Suprapubic skin (tissue), 4 donors: ENCODE measurements around the gene TP53AIP1. TPM values are rescaled to one million over a fixed set of nuclear protein-coding genes. Genes with fewer than 3 reads are reported as not detected.

Source experiments
- DNase-seq, 2 donors: peaks; one replicate each; pipeline ENCODE4 v3.0.0-alpha.2; 2019; ENCODE audit warnings: low spot score in 2 of 2
- H3K27ac ChIP-seq: fragments of 200-600 bp; sonication (generic); one replicate; pipeline ENCODE4 v1.5.1; 2019
- H3K27me3 ChIP-seq: fragments of 200-600 bp; sonication (generic); one replicate; pipeline ENCODE4 v1.5.1; 2019
- H3K36me3 ChIP-seq: fragments of 200-600 bp; sonication (generic); one replicate; pipeline ENCODE4 v1.5.1; 2019
- H3K4me1 ChIP-seq: fragments of 200-600 bp; sonication (generic); one replicate; pipeline ENCODE4 v1.5.1; 2019
- H3K4me3 ChIP-seq: fragments of 200-600 bp; sonication (generic); one replicate; pipeline ENCODE4 v1.5.1; 2019; ENCODE audit warnings: mild to moderate bottlenecking
- H3K9me3 ChIP-seq: fragments of 200-600 bp; sonication (generic); one replicate; pipeline ENCODE4 v1.5.1; 2019
- EP300 ChIP-seq: sonication (generic); formaldehyde crosslinking; IDR thresholded peaks from one replicate; pipeline ENCODE4 v1.6.1; 2017; ENCODE audit warnings: antibody characterized with exemption
- POLR2A ChIP-seq, 2 donors: fragments of 450-650 bp; IDR thresholded peaks; one replicate each; pipeline ENCODE4 v1.6.1; 2017; ENCODE audit warnings: antibody characterized with exemption in 2 of 2, mild to moderate bottlenecking in 2 of 2, moderate library complexity in 2 of 2
- POLR2AphosphoS5 ChIP-seq, 3 donors: sonication (generic); formaldehyde crosslinking; IDR thresholded peaks; one replicate each; pipeline ENCODE4 v1.6.1; 2017; ENCODE audit warnings: antibody characterized with exemption in 3 of 3
- whole genome bisulfite sequencing: methylation state at CpG from one replicate; pipeline ENCODE4 v1.1.5; 2018; 5-methylcytosine and 5-hydroxymethylcytosine counted together
- total RNA-seq, 4 donors: library from RNA; depleted of rRNA; stranded (reverse); fragments of >200 nt; gene quantifications; one replicate each; pipeline ENCODE4 v1.1.0, GENCODE V29; 2016
- TF ChIP-seq, protein P1 (sequence below), 2 donors: fragments of 200-600 bp in 1 of 2; fragments of 450-650 bp in 1 of 2; sonication (generic) in 1 of 2; IDR thresholded peaks; one replicate each; pipeline ENCODE4 v1.5.1; 2016 to 2019; ENCODE audit warnings: antibody characterized with exemption in 2 of 2, mild to moderate bottlenecking in 1 of 2, moderate library complexity in 1 of 2

Gene TP53AIP1
- total RNA-seq, 4 donors from 2014 or later: 19.2 to 32.9 (median 21.0) TPM

DNA sequence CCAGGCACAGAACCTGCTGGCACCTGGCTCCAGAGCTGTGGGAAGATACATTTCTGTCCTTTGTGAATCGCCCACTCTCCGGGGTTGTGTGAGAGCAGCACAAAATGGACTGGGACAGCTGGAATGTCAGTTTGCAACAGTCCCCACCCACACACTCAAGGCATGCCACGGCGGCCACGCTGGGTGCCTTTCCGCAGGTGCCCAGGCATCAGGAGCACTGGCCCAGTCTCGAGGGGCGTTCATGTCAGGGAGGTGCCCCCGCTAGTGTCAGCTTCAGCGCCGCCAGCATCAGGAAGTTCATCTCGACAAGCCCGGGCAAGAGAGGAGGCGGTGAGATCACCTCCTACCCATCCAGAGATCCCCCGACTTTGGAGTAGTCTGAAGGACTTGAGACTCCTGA, 2.1 kb downstream of the TP53AIP1 start:
- no peak for DNase-seq
- peak overlapping the region; percentile 89 for H3K27ac ChIP-seq
- peaks cover 8% of the 10 kb centered on the region for H3K27me3 ChIP-seq
- peak overlapping the region; percentile 42 for H3K4me3 ChIP-seq
- H3K9me3 ChIP-seq: no peaks in the 10 kb centered on the region
- peaks cover 56% of the 10 kb centered on the region for H3K4me1 ChIP-seq
- H3K36me3 ChIP-seq: no peaks in the 10 kb centered on the region
- TF ChIP-seq EP300 (no peak), POLR2AphosphoS5 (IDR thresholded peaks at IDR 0.05) (no peak), POLR2A (IDR thresholded peaks at IDR 0.05) (no peak)
- TF ChIP-seq, protein P1, sequence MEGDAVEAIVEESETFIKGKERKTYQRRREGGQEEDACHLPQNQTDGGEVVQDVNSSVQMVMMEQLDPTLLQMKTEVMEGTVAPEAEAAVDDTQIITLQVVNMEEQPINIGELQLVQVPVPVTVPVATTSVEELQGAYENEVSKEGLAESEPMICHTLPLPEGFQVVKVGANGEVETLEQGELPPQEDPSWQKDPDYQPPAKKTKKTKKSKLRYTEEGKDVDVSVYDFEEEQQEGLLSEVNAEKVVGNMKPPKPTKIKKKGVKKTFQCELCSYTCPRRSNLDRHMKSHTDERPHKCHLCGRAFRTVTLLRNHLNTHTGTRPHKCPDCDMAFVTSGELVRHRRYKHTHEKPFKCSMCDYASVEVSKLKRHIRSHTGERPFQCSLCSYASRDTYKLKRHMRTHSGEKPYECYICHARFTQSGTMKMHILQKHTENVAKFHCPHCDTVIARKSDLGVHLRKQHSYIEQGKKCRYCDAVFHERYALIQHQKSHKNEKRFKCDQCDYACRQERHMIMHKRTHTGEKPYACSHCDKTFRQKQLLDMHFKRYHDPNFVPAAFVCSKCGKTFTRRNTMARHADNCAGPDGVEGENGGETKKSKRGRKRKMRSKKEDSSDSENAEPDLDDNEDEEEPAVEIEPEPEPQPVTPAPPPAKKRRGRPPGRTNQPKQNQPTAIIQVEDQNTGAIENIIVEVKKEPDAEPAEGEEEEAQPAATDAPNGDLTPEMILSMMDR (IDR thresholded peaks at IDR 0.05): no peak
- 43% methylated on average over 6 of the region's 15 CpGs for WGBS

DNA sequence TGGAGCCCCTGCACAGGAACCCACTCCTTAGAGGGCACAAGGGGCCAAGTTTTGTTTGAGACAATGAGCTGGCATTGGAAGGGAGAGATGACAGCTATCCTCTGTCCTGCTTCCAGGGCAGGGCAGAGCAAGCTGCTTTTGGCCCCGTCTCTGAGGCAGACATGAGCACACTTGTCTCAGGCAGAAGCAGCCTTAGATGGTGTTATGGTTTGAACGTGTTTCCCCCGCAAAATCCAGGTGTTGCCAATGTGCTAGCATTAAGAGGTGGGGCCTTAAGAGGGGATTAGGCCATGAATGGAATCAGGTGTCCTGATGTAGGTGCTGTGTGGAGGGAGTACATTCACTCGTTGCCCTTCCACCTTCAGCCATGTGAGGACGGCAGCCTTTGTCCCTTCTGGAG, 2.5 kb downstream of the TP53AIP1 start:
- WGBS: 43% methylated on average over 5 of the region's 5 CpGs
- Histone ChIP-seq H3K9me3 (no peaks in the 10 kb centered on the region), H3K4me3 (peak overlapping the region; percentile 42), H3K36me3 (no peaks in the 10 kb centered on the region), H3K27ac (peak overlapping the region; percentile 89), H3K27me3 (peaks cover 8% of the 10 kb centered on the region), H3K4me1 (peaks cover 56% of the 10 kb centered on the region)
- DNase-seq: no peak
- TF ChIP-seq POLR2A (IDR thresholded peaks at IDR 0.05): no peak
- no peak for TF ChIP-seq POLR2AphosphoS5 (IDR thresholded peaks at IDR 0.05)
- TF ChIP-seq EP300: no peak

DNA sequence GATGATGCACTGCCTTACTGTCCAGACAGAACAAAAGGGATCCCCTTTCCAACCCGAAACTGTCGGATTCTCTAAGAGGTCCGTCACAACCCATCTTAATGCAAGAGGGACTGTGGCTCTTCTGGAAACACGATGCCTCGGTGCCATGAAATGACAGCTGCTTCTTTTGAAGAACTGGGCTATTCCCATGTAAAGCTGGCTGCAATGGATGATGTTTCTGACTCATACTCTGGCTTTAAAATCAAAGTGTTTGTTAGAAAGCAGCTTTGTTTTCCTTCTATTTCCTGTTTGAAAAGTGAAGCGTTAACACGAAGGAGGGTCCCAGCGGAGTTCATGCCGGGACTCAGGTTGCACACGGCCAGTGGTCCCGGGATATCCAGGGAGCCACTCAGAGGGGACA, 3.1 kb downstream of the TP53AIP1 start:
- Histone ChIP-seq H3K9me3 (no peaks in the 10 kb centered on the region), H3K36me3 (no peaks in the 10 kb centered on the region), H3K27ac (peak overlapping the region; percentile 89), H3K27me3 (peaks cover 8% of the 10 kb centered on the region), H3K4me1 (peaks cover 56% of the 10 kb centered on the region), H3K4me3 (peak overlapping the region; percentile 42)
- WGBS: 43% methylated on average over 11 of the region's 11 CpGs
- DNase-seq: no peak
- TF ChIP-seq, protein P1 (IDR thresholded peaks at IDR 0.05): no peak
- TF ChIP-seq POLR2AphosphoS5 (IDR thresholded peaks at IDR 0.05) (no peak), EP300 (no peak), POLR2A (IDR thresholded peaks at IDR 0.05) (no peak)

DNA sequence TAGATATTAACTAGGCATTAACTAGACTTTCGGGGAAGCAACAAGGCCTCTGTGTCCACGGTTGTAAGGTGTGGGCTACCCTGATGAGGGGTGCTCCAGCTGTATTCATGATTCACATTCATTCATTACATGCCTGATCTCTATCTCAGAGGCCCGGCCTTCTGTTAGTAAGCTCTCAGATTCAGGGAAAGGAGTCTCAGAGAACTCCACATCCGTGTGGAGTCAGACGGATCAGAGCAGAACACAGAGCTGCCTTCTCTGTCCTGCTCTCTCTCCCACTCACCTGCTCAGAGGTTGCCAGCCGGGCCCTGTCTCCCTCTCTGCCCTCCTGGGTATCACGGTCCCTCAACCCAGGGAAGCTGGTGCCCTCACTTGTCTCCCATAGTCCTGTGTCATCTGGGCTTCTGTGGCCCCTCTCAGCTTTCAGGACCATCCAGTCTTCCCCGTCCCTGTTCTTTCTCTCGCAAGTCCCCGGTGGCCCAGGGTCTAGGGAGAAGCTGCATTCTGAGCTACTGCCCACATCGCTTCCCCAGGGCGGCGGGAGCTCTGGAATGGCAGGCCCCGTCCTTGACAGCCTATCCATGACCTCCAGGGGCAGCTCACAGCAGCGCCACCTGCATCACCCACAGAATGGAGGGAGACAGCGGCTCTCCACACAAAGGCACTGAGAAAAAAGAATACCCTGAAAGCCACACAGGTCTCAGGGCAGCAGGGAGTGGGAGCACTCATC, 4.3 kb downstream of the TP53AIP1 start:
- Histone ChIP-seq H3K4me3 (no peak overlapping the region), H3K36me3 (no peaks in the 10 kb centered on the region), H3K27me3 (peaks cover 8% of the 10 kb centered on the region), H3K27ac (no peak overlapping the region), H3K4me1 (peaks cover 55% of the 10 kb centered on the region), H3K9me3 (no peaks in the 10 kb centered on the region)
- WGBS: 82% methylated on average over 16 of the region's 16 CpGs
- TF ChIP-seq POLR2AphosphoS5 (IDR thresholded peaks at IDR 0.05) (no peak), EP300 (no peak), POLR2A (IDR thresholded peaks at IDR 0.05) (no peak)
- TF ChIP-seq, protein P1 (IDR thresholded peaks at IDR 0.05): no peak
- DNase-seq: no peak

DNA sequence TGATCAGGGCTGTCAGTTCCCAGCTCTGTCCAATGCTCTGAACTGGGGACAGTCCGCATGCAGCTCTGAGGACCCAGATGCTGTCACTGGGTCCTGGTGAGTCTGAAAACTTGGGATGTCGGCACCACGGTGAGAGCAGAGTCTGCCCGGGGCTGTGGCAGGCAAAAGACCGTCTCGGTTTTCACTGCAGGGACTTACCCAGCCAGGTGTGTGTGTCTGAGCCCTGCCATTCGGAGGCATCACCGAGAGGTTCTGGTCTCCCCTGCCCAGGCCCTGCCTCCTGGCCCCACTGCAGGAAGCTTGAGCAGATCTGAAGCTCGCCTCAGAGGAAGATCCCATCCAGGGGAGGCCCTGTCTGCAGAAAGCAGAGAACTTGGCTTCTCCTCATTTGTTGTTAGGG, 5.2 kb downstream of the TP53AIP1 start:
- no peak overlapping the region for H3K27ac ChIP-seq
- H3K9me3 ChIP-seq: no peaks in the 10 kb centered on the region
- H3K27me3 ChIP-seq: peaks cover 8% of the 10 kb centered on the region
- TF ChIP-seq POLR2A (IDR thresholded peaks at IDR 0.05) (no peak), POLR2AphosphoS5 (IDR thresholded peaks at IDR 0.05) (no peak), EP300 (no peak)
- TF ChIP-seq, protein P1 (IDR thresholded peaks at IDR 0.05): no peak
- no peak overlapping the region for H3K4me3 ChIP-seq
- DNase-seq: no peak
- H3K4me1 ChIP-seq: peaks cover 47% of the 10 kb centered on the region
- H3K36me3 ChIP-seq: no peaks in the 10 kb centered on the region
- 72% methylated on average over 7 of the region's 9 CpGs for WGBS
